HepG2 (cell line): ENCODE data around the gene SERINC4. TPM values are rescaled to one million over a fixed set of nuclear protein-coding genes. Genes with fewer than 3 reads are reported as not detected.
A peak's percentile ranks its signal among the peaks of the same experiment; 100 is the strongest.

Experiments used
- ATAC-seq: fragments of 200-7000 bp; cut with Tn5 transposase; 3 replicates; pipeline ENCODE4 v1.9.1; 2020; ENCODE audit warnings: mild to moderate bottlenecking, moderate library complexity
- BruUV-seq: library from RNA; stranded (reverse); fragments of 400-500 nt; replicated peaks from 2 replicates; lab custom pipeline; 2021; lab: Mats Ljungman, UMichigan
- CTCF ChIA-PET: fragments of 300-600 bp; formaldehyde crosslinking; extraction: SDS; loops from one replicate; lab custom pipeline; 2021; ENCODE audit warnings: low total read pairs, inconsistent platforms, low intra/inter-chr PET ratio; lab: Yijun Ruan, JAX
- POLR2A ChIA-PET: fragments of 350-600 bp; sonication (Branson Sonifier 250); formaldehyde crosslinking; loops from one replicate; lab custom pipeline; 2020; ENCODE audit warnings: antibody characterized with exemption, inconsistent platforms; lab: Yijun Ruan, JAX
- DNase-seq: peaks from one replicate; pipeline ENCODE4 v3.0.0-alpha.2; 2015; ENCODE audit warnings: low spot score
- FAIRE-seq: peaks from 3 replicates; lab custom pipeline; 2011; peaks lifted over from hg19 to GRCh38; lab: Jason Lieb, UNC
- H2AFZ ChIP-seq: one replicate; pipeline ENCODE4 v1.6.1; 2011; ENCODE audit warnings: low read length, inconsistent platforms
- H3K27ac ChIP-seq: fragments of 300-600 bp; 3 replicates; pipeline ENCODE4 v1.8.0; 2011; ENCODE audit warnings: mixed run types, mild to moderate bottlenecking, mixed read lengths, low read length, inconsistent platforms; ENCODE audit not compliant: insufficient read depth; ENCODE audit errors: extremely low read length
- H3K27me3 ChIP-seq, 2 experiments: fragments of 200-600 bp in 1 of 2; 2 replicates in 1 of 2; 3 replicates in 1 of 2; pipeline versions ENCODE4 v1.6.0 to v1.8.0; 2011; ENCODE audit warnings: low read length in 2 of 2, mild to moderate bottlenecking in 2 of 2, moderate library complexity in 2 of 2, inconsistent platforms in 1 of 2; ENCODE audit not compliant: insufficient read depth in 2 of 2, control insufficient read depth in 1 of 2
- H3K36me3 ChIP-seq, 2 experiments: fragments of 200-600 bp in 1 of 2; replicated peaks in 1 of 2; 2 replicates in 1 of 2; 3 replicates in 1 of 2; pipeline versions ENCODE4 v1.5.1 to v1.8.0; 2011; ENCODE audit warnings: low read length in 2 of 2, inconsistent platforms in 1 of 2; ENCODE audit not compliant: insufficient read depth in 2 of 2, control insufficient read depth in 1 of 2
- H3K4me1 ChIP-seq: 2 replicates; pipeline ENCODE4 v1.5.1; 2012; ENCODE audit warnings: low read length, inconsistent platforms; ENCODE audit not compliant: insufficient read depth
- H3K4me2 ChIP-seq: 2 replicates; pipeline ENCODE4 v1.6.0; 2011; ENCODE audit warnings: low read depth, low read length, inconsistent platforms
- H3K4me3 ChIP-seq, 3 experiments: fragments of 200-600 bp in 1 of 3; sonication (generic), shearing (Covaris generic) in 1 of 3; replicated peaks in 1 of 3; 2 replicates each; pipeline ENCODE4 v1.5.1; 2011 to 2016; ENCODE audit warnings: low read length in 3 of 3, inconsistent platforms in 2 of 3, low read depth in 2 of 3, mild to moderate bottlenecking in 2 of 3, control low read depth in 1 of 3, mixed read lengths in 1 of 3; ENCODE audit not compliant: insufficient read depth in 1 of 3
- H3K79me2 ChIP-seq: one replicate; pipeline ENCODE4 v1.6.1; 2011; ENCODE audit warnings: low read length, inconsistent platforms; ENCODE audit not compliant: insufficient read depth
- H3K9ac ChIP-seq: 2 replicates; pipeline ENCODE4 v1.6.0; 2011; ENCODE audit warnings: mild to moderate bottlenecking, low read depth, low read length, inconsistent platforms; ENCODE audit not compliant: insufficient read depth
- H3K9me3 ChIP-seq: 2 replicates; pipeline ENCODE4 v1.5.1; 2012; ENCODE audit warnings: mild to moderate bottlenecking, low read length
- H4K20me1 ChIP-seq: 2 replicates; pipeline ENCODE4 v1.6.0; 2011; ENCODE audit warnings: inconsistent platforms, mild to moderate bottlenecking, low read length, moderate library complexity; ENCODE audit not compliant: insufficient read depth
- ATF5 ChIP-seq: sonication (generic); formaldehyde crosslinking; IDR thresholded peaks from 2 replicates; pipeline ENCODE4 v1.4.0; 2020; ENCODE audit warnings: mild to moderate bottlenecking, low read depth, missing genetic modification reagents
- MAF1 ChIP-seq: sonication (generic); formaldehyde crosslinking; IDR thresholded peaks from 2 replicates; pipeline ENCODE4 v1.5.0; 2020; ENCODE audit warnings: missing genetic modification reagents, borderline replicate concordance
- POLR2A ChIP-seq, 2 experiments: IDR thresholded peaks; 2 replicates each; pipeline ENCODE4 v1.6.1; 2011; ENCODE audit warnings: low read depth in 2 of 2, low read length in 2 of 2, mild to moderate bottlenecking in 1 of 2, moderate library complexity in 1 of 2; ENCODE audit not compliant: insufficient read depth in 1 of 2
- RBFOX2 ChIP-seq: fragments of 200-400 bp; formaldehyde crosslinking; IDR thresholded peaks from 2 replicates; pipeline ENCODE4 v1.6.1; 2017; ENCODE audit warnings: low read depth, mild to moderate bottlenecking, low read length
- SRSF9 ChIP-seq: fragments of 200-400 bp; formaldehyde crosslinking; IDR thresholded peaks from 2 replicates; pipeline ENCODE4 v1.6.1; 2018; ENCODE audit warnings: borderline replicate concordance, mild to moderate bottlenecking, low read depth, low read length; ENCODE audit not compliant: insufficient read depth, poor library complexity, severe bottlenecking
- ZBTB33 ChIP-seq: sonication (generic); formaldehyde crosslinking; IDR thresholded peaks from 2 replicates; pipeline ENCODE4 v1.4.0; 2020; ENCODE audit warnings: missing genetic modification reagents
- ZKSCAN1 ChIP-seq: fragments of 150-350 bp; IDR thresholded peaks from 2 replicates; pipeline ENCODE4 v1.6.1; 2014; ENCODE audit warnings: low read length
- ZKSCAN8 ChIP-seq: IDR thresholded peaks from 2 replicates; pipeline ENCODE4 v1.6.1; 2016; ENCODE audit warnings: borderline replicate concordance, missing genetic modification reagents, missing compliant biosample characterization
- ZNF678 ChIP-seq: sonication (generic); formaldehyde crosslinking; IDR thresholded peaks from 2 replicates; pipeline ENCODE4 v1.4.0; 2020; ENCODE audit warnings: mild to moderate bottlenecking, missing genetic modification reagents
- in situ Hi-C: cut with HindIII; loops from 2 replicates; pipeline ENCODE4 v1.10.0; 2017; ENCODE audit warnings: low pct_unique_long_range_greater_than_20kb; ENCODE audit not compliant: extremely low pct_ligation_motif_present
- intact Hi-C: fragments of 100-400 bp; cut with micrococcal nuclease; formaldehyde crosslinking; loops from one replicate; pipeline ENCODE4 v1.10.0; 2022; ENCODE audit not compliant: unreplicated experiment
- polyA plus RNA-seq, 8 experiments: library from polyadenylated mRNA; depleted of rRNA in 3 of 8; stranded (reverse) in 7 of 8; unstranded in 1 of 8; fragments of >200 nt; fragmentation: Illumina TruSeq in 4 of 8; extraction: Trizol in 4 of 8; gene quantifications; 2 replicates each; pipeline versions ENCODE4 v1.2.1 to v1.2.3, GENCODE V29; 2011 to 2016; ENCODE audit warnings: low read depth in 4 of 8, missing spikeins in 1 of 8, mixed read lengths in 1 of 8; ENCODE audit not compliant: insufficient read depth in 1 of 8
- total RNA-seq, 5 experiments: library from RNA; depleted of rRNA; stranded (reverse); fragments of >200 nt; fragmentation: Illumina TruSeq; extraction: Trizol; gene quantifications; 2 replicates each; pipeline ENCODE4 v1.2.3, GENCODE V29; 2016; ENCODE audit warnings: low read depth in 1 of 5

SERINC4 gene
- total and polyA plus RNA-seq, 2 of the 13 experiments (the other 11 are each of a cell fraction or from before 2014, with no cell fraction given), result not detected

- Histone ChIP-seq H3K36me3 (peaks cover 8 to 35% of the 10 kb centered on the region in 2 experiments), H3K4me2 (no peak overlapping the region), H4K20me1 (peaks cover 28% of the 10 kb centered on the region), H3K4me1 (peaks cover 69% of the 10 kb centered on the region), H3K4me3 (no peak overlapping the region), H3K79me2 (peaks cover 31% of the 10 kb centered on the region), H2AFZ (no peak overlapping the region), H3K27ac (no peak overlapping the region), H3K27me3 (no peaks in the 10 kb centered on the region; a peak in 1 of 5 replicates), H3K9ac (no peak overlapping the region), H3K9me3 (no peaks in the 10 kb centered on the region)
- no TSS peak for BruUV-seq
- no peak for FAIRE-seq
- TF ChIP-seq ZKSCAN1, result no peak
- TF ChIP-seq ATF5 (CRISPR knock-in tag), result no peak
- no peak for TF ChIP-seq MAF1 (CRISPR knock-in tag)
- peak in 1 of 2 experiments; percentile 43; a peak in 1 of 4 replicates for TF ChIP-seq POLR2A (IDR thresholded peaks at IDR 0.05; ENCODE audit: insufficient read depth in 1 of 2, low read depth in 2 of 2, low read length in 2 of 2)
- no peak for TF ChIP-seq SRSF9
- TF ChIP-seq RBFOX2, result peak; percentile 55
- no peak for TF ChIP-seq ZNF678 (CRISPR knock-in tag)
- TF ChIP-seq ZBTB33 (CRISPR knock-in tag), result no peak
- no peak for TF ChIP-seq ZKSCAN8 (CRISPR knock-in tag)
- no peak for ATAC-seq
- in situ Hi-C loops (no loop called here), intact Hi-C loops (no loop called here)
- DNase-seq, result no peak
- ChIA-PET CTCF (no interaction called here), POLR2A (interaction anchor here (0.8 to 5.2 kb wide), 3 partner anchors 8 to 29 kb away, joined by 3 to 34 read pairs (median 10); partner anchors contain the start of genes ELL3 and MFAP1)
These were observed 4.0 kb downstream of the SERINC4 start for GRCh38 chr15:43795997-43796396.
